HG03521 (cell line): ENCODE data around the gene CTTN.
"Not testable (repeated sequence)": the region's sequence is repeated elsewhere in the genome, so short reads cannot be mapped to it uniquely, and the experiment has no call there.

Experiments used
- ATAC-seq: cut with Tn5 transposase; IDR thresholded peaks from one replicate; pipeline ENCODE4 v1.9.1; 2021; ENCODE audit warnings: mild to moderate bottlenecking, moderate library complexity; ENCODE audit not compliant: unreplicated experiment

Gene CTTN

DNA sequence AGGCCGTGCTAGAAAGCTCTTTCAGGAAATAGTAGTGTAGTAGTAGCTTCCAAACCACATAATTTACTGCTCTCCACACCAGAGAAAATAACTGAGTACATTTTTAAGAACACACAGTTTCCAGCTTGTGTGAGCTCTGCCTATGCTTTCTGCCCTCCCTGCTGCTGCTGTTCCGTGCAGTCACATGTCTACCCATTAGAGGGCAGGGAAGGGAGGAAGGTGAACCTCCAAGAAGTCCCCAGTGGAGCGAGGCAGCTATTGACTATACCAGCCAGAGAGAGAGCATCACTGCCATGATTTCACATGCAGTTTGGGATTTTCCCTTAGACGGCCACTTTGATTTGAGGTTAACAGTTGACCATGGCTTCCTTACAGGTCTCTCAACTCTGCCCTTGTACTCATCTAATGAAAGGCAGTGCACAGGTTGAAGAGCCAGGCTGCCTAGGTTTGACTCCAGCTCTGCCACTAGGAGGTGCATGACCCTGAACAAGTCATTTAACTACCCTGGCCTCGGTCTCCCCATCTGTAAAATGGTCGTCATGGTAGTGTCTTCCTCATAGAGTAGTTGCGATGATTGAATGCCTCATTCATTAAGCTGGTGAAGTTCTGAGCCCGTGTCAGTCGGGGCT is 19.7 kb upstream of the CTTN start:
- ATAC-seq = no peak

DNA sequence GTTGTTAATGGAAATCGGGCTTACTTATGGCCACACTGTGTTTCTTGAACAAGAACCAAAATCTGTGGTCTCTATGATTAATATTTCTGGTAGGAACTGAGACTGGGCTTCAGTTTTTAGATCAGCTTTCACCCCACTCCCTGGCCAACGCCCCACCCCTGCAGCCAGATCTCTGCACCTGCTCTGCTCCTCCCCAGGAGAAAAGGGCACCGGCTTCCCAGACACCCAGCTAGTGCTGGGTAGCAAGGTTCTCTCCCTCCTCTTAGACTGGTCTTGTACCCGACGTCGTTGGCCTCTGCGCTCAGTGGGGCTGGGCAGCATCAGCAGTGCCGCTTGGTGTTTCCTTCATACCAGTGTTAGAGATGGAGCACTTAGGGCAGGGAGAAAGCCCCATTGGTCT is 17.0 kb upstream of the CTTN start:
- ATAC-seq = no peak

DNA sequence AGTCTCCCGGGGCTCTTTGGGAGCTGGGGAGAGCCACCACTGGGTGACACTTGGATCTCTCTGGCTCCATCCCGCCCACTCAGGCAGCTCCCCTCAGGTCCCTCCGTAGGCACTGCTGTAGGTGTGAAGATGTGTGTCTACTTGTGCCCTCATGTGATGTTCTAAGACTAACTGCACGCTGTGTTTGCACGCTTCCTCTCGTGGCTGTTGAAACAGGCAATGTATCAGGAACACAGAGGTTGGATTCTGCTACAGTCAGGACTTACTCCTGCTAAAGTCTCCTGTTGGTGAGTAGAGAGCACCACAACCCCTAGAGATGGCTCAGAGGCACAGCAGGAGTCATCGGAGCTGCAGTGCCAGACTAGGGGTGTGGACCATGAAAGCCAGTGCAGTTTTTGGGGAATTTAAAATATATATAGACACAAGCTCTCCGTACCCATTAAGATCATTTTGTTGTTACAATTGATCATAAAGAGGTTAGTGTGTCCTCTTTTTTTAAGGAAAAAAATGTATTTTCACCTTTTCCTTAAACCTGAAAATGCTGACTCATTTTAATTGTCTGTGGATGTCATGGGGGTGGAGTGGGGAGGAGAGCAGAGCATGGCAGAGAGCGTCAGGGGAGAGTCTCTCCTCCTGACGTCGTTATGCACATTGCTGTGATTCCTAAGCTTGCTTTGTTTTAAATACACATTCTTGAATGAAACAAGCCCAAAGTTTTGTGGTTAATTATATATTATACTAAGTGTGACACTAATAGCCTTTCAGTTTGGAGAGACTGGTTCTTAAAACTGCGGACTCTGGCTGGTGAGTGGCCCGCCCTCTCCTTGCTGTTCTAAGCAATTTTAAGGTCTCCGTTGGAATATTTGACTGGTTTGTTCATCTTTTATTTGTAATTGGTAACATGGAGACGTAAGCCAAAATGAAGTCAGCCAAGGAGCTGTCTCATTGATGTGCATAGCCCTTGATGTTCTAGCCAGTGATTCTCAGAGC is 16.2 kb upstream of the CTTN start:
- no peak for ATAC-seq

DNA sequence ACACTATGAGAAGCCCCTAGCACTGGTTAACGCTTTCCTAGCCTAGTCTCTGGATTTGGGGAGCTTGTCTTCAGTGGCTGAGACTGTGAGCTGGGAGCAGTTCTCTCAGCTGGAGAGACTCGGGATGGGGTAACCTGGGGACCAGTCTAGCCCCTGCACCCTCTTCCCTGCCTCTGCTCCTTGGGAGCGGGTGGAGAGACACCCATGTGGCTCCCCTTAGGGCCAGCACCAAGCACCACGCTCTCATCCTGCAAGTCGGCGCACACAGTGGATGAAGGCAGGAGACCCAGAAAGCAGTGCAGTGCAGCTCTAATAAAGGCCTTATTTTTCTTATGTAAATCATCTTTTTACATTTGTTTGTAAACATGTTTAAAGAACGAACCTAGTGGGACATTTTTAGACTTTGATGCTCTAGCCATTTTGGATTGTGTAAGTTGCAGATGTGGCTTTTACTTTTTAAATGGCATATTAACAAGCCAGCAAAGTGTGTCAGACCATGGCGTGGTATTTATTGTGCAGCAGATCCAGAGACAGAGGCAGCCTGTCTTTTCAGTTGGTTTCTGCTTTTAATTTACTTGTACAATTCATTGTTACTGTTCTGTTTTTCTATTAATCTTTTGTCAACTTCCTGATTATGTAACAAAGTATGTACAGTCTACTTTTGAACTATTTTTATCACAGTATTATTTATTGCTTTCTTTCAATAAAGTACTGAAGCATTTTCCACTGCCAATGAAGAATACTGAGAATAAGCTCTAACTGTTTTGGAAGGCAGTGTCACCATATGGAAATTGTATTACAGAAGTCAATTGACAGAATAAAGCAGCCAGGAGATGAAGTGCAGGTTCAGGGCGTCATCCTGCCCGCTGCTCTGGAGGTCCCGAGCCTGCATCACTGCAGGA is 14.4 kb upstream of the CTTN start:
- ATAC-seq = no peak

DNA sequence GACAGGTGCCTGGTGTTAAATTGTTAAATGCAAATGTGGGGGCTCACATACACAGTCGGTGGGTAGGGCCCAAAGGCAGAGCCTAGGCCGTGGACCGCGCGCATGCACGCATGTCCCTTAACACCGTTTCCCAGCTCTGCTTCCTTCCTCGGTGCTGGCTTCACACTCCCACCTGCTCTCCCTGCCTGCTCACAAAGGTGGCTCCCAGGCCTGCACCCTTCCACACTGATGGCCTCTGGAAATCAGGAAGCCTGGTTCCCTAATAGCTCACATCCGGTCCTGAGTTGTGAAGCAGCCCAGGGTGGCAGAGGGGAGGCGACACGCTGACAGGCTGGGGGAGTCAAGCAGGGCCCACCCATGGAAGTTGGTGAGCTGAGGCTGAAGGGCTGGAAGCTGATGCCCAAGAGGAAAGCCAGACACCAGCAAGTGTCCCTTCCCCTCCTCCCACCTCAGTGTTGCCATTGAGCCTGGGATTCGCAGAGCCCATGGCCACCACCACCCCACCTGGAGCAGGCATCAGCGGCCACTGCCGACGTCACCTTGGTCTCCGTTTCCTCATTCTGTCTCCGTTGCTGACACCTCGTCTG is 13.7 kb upstream of the CTTN start:
- ATAC-seq = no peak

DNA sequence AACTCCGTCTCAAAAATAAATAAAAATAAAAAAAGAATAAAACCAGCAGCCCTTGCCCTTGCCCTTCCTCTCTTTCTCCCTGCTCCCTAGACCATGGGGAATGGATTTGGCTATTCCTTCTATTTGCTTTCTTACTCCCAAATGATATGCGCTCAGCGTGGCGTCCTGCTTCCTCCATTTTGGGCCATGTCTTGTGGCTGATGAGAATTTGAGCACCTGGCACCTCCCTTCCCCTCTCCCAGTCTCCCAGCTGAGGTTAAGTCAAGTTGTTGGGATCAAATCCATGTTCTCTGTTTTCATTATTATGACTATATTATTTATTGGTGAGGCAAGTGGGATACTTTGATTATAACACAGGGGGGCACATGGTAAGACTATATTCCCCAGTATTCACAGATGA is 10.8 kb upstream of the CTTN start:
- ATAC-seq = no peak

DNA sequence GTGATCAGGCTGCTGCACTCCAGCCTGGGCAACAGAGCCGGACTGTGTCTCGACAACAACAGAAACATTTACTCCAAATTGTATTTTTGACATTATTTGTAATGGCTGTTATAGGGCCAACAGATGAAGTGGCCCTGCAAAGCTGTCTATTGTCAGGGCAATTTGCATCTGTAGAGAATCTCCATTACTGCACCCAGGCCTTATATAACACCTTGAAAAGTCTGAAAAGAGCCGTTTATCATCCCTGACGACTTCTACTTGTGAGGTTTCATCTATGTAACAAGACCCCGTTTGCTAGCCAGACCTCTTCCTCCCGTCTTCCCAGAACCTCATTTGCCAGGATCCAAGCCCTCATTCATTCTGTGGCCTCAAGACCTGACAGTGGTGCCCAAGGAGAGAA is 9.1 kb upstream of the CTTN start:
- no peak for ATAC-seq

DNA sequence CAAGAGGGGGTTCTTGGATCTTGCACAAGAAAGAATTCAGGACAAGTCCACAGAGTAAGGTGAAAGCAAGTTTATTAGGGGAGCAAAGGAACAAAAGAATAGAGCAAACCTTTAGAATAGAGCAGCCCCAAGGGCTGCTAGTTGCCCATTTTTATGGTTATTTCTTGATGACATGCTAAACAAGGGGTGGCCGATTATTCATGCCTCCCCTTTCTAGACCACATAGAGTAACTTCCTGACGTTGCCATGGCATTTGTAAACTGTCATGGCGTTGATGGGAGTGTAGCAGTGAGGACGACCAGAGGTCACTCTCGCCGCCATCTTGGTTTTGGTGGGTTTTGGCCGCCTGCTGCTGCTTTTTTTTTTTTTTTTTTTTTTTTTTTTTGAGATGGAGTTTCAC is 7.4 kb upstream of the CTTN start:
- not testable (repeated sequence) for ATAC-seq

DNA sequence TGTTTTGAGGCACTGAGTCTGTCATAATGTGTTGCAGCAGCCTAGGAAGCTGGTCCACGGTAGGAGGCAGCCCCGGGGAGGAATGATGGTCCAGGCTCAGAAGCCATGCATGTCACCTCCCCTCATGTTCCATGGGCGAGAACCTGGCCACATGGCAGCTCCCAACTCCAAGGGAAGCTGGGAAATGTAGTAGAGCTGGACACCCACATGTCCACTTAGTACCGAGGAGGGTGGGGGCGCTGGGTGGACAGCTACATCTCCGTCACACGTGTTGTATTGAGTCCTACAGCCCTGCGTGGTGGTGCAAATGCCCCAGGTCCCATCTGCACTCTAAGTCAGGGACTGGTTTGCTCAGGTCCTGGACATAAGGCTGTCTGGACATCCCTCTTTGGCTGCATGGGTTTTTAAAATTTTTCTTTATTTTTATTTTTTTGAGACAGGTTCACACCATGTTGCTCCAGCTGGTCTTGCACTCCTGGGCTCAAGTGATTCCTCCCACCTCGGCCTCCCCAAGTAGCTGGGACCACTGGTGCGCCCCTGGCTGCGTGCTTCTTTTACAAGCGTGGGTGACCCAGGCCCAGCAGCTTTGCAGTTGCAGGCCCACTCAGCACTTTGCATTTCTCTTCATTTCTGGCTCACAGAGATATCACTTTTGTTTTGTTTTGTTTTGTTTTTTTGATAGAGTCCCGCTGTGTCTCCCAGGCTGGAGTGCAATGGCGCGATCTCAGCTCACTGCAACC is 3.9 kb upstream of the CTTN start:
- ATAC-seq = no peak

DNA sequence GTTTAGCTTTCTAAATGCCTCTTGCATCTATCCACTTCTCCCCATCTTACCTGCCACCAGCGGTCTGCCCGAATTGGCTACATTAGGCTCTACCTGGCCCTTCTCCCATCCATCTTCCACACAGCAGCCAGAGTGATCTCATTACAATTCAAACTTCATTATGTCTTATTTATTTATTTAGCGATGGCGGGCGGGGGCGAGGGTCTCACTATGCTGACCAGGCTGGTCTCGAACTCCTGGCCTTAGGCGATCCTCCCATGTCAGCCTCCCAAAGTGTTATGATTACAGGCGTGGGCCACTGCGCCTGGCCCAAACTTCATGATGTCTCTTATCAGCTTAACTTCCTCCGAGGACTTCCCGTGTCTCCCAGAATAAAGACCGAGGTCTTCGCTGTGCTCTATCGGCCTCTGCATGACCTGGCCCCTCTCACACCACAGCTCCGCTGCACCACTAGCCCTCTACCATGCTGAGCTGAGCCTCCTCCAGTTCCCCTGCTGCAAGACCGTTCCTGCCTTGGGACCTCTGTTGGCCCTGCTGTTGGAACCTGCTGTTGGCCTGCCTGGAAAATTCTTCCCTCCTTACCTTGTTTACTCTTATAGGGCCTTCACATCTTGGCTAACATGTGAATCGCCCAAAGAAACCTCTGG is 870 bp upstream of the CTTN start:
- ATAC-seq = no peak

DNA sequence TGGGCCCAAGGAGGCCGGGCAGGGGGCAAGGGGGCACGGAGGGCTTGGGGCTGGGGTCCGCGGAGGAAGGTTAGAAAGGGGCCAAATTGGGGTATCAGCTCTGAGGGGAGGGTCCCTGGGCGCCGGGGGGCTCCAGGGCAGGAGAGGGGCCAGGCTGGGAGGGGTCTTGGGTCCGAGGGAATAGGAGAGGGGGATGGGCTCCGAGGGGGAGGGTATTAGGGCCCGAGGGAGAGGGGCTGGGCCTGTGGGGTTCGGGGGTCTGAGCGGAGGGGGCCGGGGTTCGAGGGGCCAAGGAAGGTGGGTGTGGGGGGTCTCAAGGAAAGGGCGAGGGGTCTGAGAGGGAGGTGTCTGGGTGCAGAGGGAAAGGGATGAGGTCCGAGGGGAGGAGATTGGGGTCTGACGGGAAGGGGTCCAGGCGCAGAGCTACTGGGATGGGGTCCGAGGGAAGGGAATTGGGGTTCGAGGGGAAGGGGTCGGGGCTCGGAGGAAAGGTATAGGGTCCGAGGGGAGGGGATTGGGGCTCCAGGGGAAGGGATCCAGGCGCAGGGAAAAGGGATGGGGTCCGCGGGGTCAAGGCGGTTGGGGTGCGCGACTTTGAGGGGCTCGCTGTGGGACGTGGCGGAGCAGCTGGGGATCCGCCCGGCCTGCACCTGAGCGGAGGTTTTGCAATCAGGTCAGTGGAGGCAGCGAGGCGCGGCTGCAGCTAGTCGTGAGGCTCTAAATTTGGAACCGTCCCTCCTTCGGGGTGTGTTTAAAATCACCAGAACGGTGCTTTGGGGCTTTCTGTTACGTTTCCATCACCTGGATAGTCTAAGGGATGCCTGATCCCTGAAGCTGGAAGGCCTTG is 728 bp downstream of the CTTN start:
- no peak for ATAC-seq

DNA sequence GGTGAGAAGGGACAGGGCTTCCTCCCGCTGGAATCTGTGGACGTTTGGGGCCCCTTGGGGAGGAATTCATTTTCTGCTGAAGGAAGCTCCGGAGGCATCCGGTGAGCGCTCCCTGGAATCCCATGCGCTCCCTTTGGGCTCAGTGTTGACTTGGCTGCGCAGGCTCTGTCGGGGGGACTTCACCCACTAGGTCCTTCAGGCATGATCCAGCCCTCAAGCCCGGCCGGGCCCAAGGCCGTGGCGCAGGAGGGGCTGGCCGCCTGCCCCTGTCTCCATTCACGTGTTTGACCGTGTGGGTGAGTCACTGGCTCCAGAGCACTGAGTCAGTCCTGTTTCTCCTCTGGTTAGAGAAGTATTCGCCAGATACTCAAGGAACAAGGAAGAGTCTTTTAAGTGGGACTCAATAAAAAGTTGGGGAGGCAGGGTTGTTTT is 1.4 kb downstream of the CTTN start:
- no peak for ATAC-seq

DNA sequence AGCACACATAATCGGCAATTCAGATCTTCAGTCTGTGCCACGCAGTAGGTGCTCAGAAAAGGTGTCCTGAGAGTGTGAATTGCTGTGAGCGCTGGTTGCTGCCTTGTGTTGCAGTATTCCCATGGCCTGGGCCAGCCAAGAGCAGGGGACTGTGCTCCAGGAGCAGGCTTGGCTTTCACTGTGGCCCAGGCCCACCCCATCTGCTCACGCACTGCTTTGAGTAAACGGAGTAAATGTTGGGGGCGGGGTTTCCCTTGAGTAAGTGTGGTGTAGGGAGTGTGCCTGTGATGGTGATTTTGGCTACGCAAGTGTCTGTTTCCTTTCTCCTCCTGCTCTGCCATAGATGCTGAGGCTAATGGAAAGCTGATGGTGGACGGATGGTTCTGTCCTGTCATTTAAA is 2.3 kb downstream of the CTTN start:
- ATAC-seq = no peak

DNA sequence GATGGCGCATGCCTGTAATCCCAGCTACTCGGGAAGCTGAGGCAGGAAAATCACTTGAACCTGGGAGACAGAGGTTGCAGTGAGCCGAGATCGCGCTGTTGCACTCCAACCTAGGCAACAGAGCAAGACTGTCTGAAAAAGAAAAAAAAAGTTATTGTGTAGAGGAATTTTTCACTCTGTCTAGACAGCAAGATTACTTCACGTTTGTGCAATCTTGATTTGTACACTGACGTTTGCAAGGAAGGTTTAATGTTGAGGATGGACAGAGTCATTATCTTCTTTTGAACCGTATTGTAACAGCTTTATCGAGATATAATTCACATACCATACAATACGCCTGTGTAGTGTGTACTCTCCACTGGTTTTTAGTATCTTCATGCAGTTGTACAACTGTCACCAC is 3.7 kb downstream of the CTTN start:
- no peak for ATAC-seq

DNA sequence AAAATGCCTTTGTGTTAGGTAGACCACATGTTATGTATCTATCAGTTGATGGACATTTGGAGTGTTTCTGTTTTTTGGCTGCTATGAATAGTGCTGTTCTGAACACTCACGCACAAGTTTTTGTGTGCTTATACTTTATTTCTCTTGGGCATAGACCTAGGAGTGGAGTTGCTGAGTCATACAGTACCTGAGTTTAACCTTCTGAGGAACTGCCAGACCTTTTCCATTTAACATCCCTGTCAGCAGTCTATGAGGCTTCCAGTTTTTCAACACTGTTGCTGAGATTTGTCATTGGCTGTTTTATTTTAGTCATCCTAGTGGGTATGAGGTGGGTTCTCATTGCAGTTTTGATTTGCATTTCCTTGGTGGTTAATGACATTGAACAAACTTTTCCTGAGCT is 4.4 kb downstream of the CTTN start:
- ATAC-seq = no peak

DNA sequence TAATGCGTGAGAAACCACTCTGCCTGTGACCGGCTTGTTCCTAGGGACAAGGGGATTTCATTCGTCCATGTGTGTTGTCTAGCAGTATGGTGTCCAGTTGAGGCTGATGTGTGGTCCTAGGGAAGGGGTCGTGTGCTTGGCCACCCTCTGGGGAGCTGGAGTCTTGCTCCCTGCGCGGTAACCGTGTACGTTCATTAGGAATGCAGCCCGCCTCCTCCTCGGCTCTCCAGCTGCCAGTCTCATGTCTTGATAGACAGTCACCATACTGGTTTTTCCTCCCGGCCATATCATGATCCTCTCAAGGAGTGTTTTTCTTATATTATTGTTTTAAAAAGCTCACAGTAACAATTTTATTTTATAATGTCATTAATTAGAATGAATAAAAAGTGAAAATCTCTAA is 5.9 kb downstream of the CTTN start:
- ATAC-seq = no peak

DNA sequence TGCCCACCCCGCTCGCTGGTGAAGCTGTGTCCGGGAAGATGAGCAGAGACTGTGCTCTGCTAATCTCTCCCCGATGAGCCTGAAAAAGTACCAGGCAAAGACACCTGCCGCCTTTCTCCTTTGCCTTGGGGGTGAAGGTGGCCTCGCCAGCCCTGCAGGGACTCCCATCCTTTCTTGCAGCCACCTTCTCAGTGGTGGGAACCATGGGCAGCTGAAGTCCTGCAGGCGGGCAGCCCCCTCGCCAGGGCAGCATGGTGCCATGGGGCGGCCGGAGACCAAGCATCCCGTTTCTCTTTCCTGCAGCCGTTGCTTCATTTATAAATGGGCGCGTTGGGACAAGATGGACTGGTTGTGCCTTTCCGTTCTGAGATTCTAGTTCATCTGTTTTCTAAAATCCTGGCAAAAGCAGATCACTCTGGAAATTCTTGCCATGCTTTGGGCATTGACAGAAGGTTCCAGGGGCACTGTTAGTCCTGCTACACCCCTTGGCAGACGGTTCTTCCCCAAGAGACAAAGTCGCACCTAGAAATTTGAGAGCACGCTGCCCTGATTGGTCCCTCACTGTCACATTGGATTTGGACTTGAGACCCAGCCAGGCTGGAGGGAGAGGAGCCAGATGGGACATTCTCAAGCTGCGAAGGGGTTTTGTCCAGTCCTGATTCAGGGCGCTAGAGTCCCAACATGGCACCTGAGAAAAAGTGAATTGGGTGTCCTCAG is 7.5 kb downstream of the CTTN start:
- ATAC-seq = no peak

DNA sequence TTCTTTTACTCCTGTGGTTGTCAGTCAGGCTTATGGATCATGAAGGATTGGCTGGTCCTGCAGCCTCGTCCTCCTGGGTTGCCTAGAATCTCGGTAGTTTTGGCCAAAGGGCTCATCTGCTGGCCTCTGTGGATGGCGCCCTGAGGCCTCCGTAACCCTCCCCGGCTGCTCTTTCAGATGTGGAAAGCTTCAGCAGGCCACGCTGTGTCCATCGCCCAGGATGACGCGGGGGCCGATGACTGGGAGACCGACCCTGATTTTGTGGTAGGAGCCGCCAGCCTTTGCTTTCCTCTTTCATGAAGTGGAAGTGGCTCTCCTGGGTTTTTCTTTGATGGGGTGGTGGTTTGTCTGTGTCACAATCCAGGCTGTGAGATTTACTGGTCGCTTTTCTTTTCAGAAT is 8.8 kb downstream of the CTTN start:
- no peak for ATAC-seq
